RWPE2 (cell line): ENCODE data around the gene LRATD1.

Source experiments
- ATAC-seq: fragments of 200-7000 bp; cut with Tn5 transposase; 3 replicates; pipeline ENCODE4 v1.9.1; 2021; ENCODE audit warnings: low read depth
- DNase-seq: peaks from one replicate; pipeline ENCODE4 v3.0.0-alpha.2; 2020; ENCODE audit warnings: low spot score
- H3K27ac ChIP-seq: fragments of 450-650 bp; 2 replicates; pipeline ENCODE4 v1.5.1; 2017; ENCODE audit warnings: mild to moderate bottlenecking; ENCODE audit not compliant: poor library complexity, severe bottlenecking
- H3K27me3 ChIP-seq: fragments of 250-450 bp; sonication (Bioruptor Pico); 2 replicates; pipeline ENCODE4 v1.5.1; 2021; ENCODE audit warnings: mild to moderate bottlenecking, moderate library complexity; ENCODE audit not compliant: insufficient read depth, poor library complexity, severe bottlenecking
- H3K36me3 ChIP-seq: fragments of 250-450 bp; sonication (Bioruptor Pico); 2 replicates; pipeline ENCODE4 v1.5.1; 2020; ENCODE audit warnings: low read depth, mild to moderate bottlenecking, moderate library complexity
- H3K4me1 ChIP-seq: fragments of 250-450 bp; sonication (Bioruptor Pico); 2 replicates; pipeline ENCODE4 v1.5.1; 2021; ENCODE audit warnings: mild to moderate bottlenecking, moderate library complexity; ENCODE audit not compliant: insufficient read depth, poor library complexity, severe bottlenecking
- H3K4me3 ChIP-seq: fragments of 250-450 bp; sonication (Bioruptor Pico); 2 replicates; pipeline ENCODE4 v1.5.1; 2021; ENCODE audit warnings: mild to moderate bottlenecking, moderate library complexity; ENCODE audit not compliant: severe bottlenecking
- H3K9me3 ChIP-seq: fragments of 250-450 bp; sonication (Bioruptor Pico); 2 replicates; pipeline ENCODE4 v1.5.1; 2021; ENCODE audit warnings: mild to moderate bottlenecking, moderate library complexity; ENCODE audit not compliant: severe bottlenecking
- TF ChIP-seq, protein P1 (sequence below): fragments of 450-650 bp; IDR thresholded peaks from one replicate; pipeline ENCODE4 v1.5.1; 2017; ENCODE audit warnings: mild to moderate bottlenecking, moderate library complexity; ENCODE audit not compliant: poor library complexity, severe bottlenecking

LRATD1 gene

DNA sequence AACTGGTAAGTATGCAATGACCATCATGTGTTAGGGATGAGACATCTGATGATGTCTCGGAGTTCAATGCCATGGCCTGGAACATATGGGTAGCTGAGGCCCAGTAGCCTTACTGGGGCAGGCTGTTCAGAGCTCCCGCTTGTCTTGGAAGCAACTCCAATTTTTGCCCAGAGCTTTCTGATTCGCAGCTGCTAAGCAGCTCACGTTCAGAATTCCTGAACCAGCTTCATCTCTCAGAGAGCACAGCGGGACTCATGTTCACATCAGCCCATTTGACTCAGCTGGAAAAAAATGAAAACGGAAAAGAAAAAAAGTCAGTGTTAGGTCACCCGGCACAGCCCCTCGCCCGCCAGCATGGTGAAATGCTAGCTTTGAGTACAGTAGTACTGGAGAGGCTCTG, 16.8 kb upstream of the LRATD1 start:
- H3K27ac ChIP-seq, result no peak overlapping the region
- TF ChIP-seq, protein P1, sequence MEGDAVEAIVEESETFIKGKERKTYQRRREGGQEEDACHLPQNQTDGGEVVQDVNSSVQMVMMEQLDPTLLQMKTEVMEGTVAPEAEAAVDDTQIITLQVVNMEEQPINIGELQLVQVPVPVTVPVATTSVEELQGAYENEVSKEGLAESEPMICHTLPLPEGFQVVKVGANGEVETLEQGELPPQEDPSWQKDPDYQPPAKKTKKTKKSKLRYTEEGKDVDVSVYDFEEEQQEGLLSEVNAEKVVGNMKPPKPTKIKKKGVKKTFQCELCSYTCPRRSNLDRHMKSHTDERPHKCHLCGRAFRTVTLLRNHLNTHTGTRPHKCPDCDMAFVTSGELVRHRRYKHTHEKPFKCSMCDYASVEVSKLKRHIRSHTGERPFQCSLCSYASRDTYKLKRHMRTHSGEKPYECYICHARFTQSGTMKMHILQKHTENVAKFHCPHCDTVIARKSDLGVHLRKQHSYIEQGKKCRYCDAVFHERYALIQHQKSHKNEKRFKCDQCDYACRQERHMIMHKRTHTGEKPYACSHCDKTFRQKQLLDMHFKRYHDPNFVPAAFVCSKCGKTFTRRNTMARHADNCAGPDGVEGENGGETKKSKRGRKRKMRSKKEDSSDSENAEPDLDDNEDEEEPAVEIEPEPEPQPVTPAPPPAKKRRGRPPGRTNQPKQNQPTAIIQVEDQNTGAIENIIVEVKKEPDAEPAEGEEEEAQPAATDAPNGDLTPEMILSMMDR, result no peak
- no peaks in the 10 kb centered on the region for H3K4me1 ChIP-seq
- ATAC-seq (no peak), DNase-seq (no peak)
- no peaks in the 10 kb centered on the region for H3K27me3 ChIP-seq
- H3K4me3 ChIP-seq, result no peak overlapping the region
- no peaks in the 10 kb centered on the region for H3K36me3 ChIP-seq
- H3K9me3 ChIP-seq, result no peaks in the 10 kb centered on the region

DNA sequence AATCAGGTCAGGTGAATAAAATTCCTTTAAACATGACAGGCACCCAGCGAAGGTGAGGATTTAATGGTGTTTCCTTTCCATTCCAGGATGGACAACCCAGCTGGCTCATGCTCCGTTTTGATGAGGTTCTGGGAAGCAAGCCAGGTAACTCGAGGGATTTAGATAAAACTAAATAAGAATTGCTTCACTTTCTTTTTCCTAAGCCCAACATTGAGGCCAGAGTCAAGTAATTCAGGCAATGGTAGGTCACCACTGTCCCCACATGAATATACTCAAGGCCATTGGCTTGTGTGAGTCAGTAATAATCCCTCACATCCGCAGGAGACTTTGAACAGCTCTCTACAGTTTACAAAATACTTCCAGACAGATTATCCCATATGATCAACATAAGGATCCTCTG, 16.2 kb upstream of the LRATD1 start:
- Histone ChIP-seq H3K27me3 (no peaks in the 10 kb centered on the region), H3K27ac (no peak overlapping the region), H3K4me3 (no peak overlapping the region), H3K9me3 (no peaks in the 10 kb centered on the region), H3K36me3 (no peaks in the 10 kb centered on the region), H3K4me1 (no peaks in the 10 kb centered on the region)
- DNase-seq (no peak), ATAC-seq (no peak)
- TF ChIP-seq, protein P1, result no peak

DNA sequence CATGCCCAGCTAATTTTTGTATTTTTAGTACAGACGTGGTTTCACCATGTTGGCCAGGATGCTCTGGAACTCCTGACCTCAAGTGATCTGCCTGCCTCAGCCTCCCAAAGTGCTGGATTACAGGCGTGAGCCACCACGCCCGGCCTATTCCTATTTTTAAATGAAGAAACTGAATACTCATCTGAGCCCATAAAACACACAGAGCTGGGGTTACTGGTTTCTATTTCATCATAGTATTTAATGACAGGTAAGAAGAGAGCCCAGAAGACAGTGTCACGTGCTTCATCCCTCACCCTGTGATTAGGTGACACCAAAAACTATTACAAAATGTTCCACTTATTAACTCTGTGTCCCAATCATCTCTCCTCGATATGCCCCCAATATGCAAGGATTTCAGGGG, 15.6 kb upstream of the LRATD1 start:
- Histone ChIP-seq H3K36me3 (no peaks in the 10 kb centered on the region), H3K4me3 (no peak overlapping the region), H3K27ac (no peak overlapping the region), H3K27me3 (no peaks in the 10 kb centered on the region), H3K9me3 (no peaks in the 10 kb centered on the region), H3K4me1 (no peaks in the 10 kb centered on the region)
- DNase-seq (no peak), ATAC-seq (no peak)
- TF ChIP-seq, protein P1, result no peak

DNA sequence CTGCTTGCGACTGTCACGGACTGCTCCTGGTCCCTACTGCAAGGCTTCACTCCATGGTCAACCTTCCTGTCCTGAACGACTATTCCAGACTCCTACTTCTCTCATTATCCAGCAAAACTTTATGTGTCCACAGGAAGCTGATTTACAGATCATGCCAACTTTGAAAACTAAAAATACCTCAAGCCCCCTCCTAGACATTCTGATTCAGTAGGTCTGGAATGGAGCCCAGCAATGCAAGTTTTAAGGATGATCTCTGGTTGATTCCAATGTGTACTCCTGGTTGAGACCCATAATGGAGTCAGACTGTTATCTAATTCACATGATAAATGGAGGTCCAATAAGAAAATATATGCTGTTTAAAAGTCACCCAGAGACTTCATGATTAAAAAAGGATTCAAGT, 13.1 kb upstream of the LRATD1 start:
- H3K9me3 ChIP-seq, result no peaks in the 10 kb centered on the region
- H3K36me3 ChIP-seq, result no peaks in the 10 kb centered on the region
- no peak overlapping the region for H3K27ac ChIP-seq
- H3K4me1 ChIP-seq, result no peaks in the 10 kb centered on the region
- TF ChIP-seq, protein P1, result no peak
- H3K4me3 ChIP-seq, result no peak overlapping the region
- ATAC-seq, result no peak
- H3K27me3 ChIP-seq, result no peaks in the 10 kb centered on the region
- DNase-seq, result no peak

DNA sequence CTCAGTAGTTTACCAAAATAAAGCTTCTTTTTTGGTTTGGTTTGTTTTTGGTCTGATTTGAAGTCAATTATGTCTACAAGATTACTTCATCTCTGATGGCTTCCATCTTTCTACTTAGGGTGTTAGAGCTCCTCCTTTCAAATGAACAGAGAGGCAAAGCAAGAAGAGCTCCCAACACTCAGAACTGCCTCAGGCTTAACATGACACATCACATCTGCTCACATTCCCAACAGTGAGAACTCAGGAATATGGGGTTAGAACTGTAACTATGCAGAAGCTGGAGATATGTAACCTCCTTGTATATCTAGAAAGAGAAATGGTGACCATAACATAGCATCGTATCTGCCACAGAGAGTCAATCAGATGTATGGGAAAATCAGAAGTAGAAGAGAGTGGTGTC, 11.4 kb upstream of the LRATD1 start:
- Histone ChIP-seq H3K27me3 (no peaks in the 10 kb centered on the region), H3K9me3 (no peaks in the 10 kb centered on the region), H3K4me3 (no peak overlapping the region), H3K27ac (no peak overlapping the region), H3K36me3 (no peaks in the 10 kb centered on the region), H3K4me1 (no peaks in the 10 kb centered on the region)
- TF ChIP-seq, protein P1, result no peak
- peak; percentile 70 for ATAC-seq
- no peak for DNase-seq
